GM18870 (cell line): ENCODE results near the gene CDH15.

Source experiments
- ATAC-seq: cut with Tn5 transposase; IDR thresholded peaks from one replicate; pipeline ENCODE4 v1.9.1; 2021; ENCODE audit warnings: moderate library complexity; ENCODE audit not compliant: unreplicated experiment

CDH15 gene

GRCh38 chr16:89198417-89199240 is 27.1 kb downstream of the CDH15 start:
- ATAC-seq, result no peak

GRCh38 chr16:89199241-89200123 is 27.9 kb downstream of the CDH15 start:
- no peak for ATAC-seq

- ATAC-seq, result no peak
Measured at GRCh38 chr16:89200124-89200849, 28.7 kb downstream of the CDH15 start, which contains the start of gene SLC22A31. SLC22A31 (minus strand) TSS chr16:89200537; CDS start chr16:89200501, 36 bp downstream.

- no peak for ATAC-seq
Measured at GRCh38 chr16:89200850-89201411, 29.4 kb downstream of the CDH15 start.

GRCh38 chr16:89201439-89202377 is 30.2 kb downstream of the CDH15 start:
- no peak for ATAC-seq

- ATAC-seq, result no peak
Measured at GRCh38 chr16:89202422-89203215, 31.1 kb downstream of the CDH15 start.

GRCh38 chr16:89207993-89208392 is 36.4 kb downstream of the CDH15 start:
- no peak for ATAC-seq

GRCh38 chr16:89209522-89210044 is 38.0 kb downstream of the CDH15 start:
- ATAC-seq, result no peak

GRCh38 chr16:89210165-89210903 is 38.8 kb downstream of the CDH15 start:
- no peak for ATAC-seq

- no peak for ATAC-seq
Measured at GRCh38 chr16:89210904-89211515, 39.5 kb downstream of the CDH15 start.

- ATAC-seq, result no peak
Measured at GRCh38 chr16:89216315-89217137, 45.0 kb downstream of the CDH15 start.

GRCh38 chr16:89217138-89217387 is 45.5 kb downstream of the CDH15 start:
- no peak for ATAC-seq

- ATAC-seq, result no peak
Measured at GRCh38 chr16:89217388-89218191, 46.0 kb downstream of the CDH15 start, which contains the start of gene ZNF778. ZNF778 (plus strand) TSS chr16:89217703; CDS start chr16:89221128, 3,425 bp downstream.

GRCh38 chr16:89219365-89219764 is 47.8 kb downstream of the CDH15 start:
- no peak for ATAC-seq

- ATAC-seq, result no peak
Measured at GRCh38 chr16:89221604-89222003, 50.1 kb downstream of the CDH15 start.

- no peak for ATAC-seq
Measured at GRCh38 chr16:89222931-89223330, 51.4 kb downstream of the CDH15 start.
